HG03442 (cell line): ENCODE data around the gene CAMK2G.
A peak's percentile ranks its signal among the peaks of the same experiment; 100 is the strongest.
"Not testable (repeated sequence)": the region's sequence is repeated elsewhere in the genome, so short reads cannot be mapped to it uniquely, and the experiment has no call there.

ENCODE experiments used
- ATAC-seq: cut with Tn5 transposase; IDR thresholded peaks from one replicate; pipeline ENCODE4 v1.9.1; 2021; ENCODE audit warnings: mild to moderate bottlenecking, moderate library complexity; ENCODE audit not compliant: unreplicated experiment

CAMK2G gene

GRCh38 chr10:73798927-73799560, 75.3 kb downstream of the CAMK2G start:
- no peak for ATAC-seq

GRCh38 chr10:73798087-73798486, 76.3 kb downstream of the CAMK2G start:
- no peak for ATAC-seq

GRCh38 chr10:73797324-73798025, 76.9 kb downstream of the CAMK2G start:
- ATAC-seq: no peak

- ATAC-seq: no peak
Observed at GRCh38 chr10:73796766-73797165, 77.6 kb downstream of the CAMK2G start.

GRCh38 chr10:73796035-73796434, 78.3 kb downstream of the CAMK2G start:
- ATAC-seq: not testable (repeated sequence)

DNA sequence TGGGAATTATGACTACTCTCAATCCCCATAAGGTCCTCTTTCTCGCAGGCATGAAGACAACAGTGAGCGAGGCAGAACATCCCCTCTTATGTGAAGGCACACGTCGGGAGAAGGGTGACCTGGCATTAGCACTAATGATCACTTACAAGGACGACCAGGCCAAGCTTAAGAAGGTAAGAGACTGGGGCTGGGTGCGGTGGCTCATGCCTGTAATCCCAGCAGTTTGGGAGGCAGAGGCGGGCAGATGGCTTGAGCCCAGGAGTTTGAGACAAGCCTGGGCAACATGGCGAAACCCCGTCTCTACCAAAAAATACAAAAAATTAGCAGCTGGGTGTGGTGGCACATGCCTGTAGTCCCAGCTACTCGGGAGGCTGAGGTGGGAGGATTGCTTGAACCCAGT, 78.9 kb downstream of the CAMK2G start:
- ATAC-seq: not testable (repeated sequence)

GRCh38 chr10:73793456-73793855, 80.9 kb downstream of the CAMK2G start:
- no peak for ATAC-seq

DNA sequence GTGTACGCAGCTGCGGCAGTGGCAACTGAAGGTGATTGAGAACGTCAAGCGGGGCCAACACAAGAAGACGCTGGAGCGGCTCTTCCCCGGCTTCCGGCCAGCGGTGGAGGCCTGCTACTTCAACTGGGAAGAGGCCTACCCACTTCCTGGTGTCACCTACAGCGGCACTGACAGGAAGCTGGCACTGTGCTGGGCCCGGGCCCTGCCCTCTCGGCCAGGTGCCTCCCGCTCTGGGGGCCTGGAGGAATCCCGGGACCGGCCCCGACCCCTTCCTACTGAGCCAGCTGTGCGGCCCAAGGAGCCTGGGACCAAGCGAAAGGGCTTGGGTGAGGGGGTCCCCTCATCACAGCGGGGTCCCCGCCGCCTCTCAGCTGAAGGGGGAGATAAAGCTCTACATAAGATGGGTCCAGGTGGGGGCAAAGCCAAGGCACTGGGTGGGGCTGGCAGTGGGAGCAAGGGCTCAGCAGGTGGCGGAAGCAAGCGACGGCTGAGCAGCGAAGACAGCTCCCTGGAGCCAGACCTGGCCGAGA, 82.4 kb downstream of the CAMK2G start:
- no peak for ATAC-seq

- ATAC-seq: no peak
Observed at GRCh38 chr10:73790886-73791625, 83.3 kb downstream of the CAMK2G start.

GRCh38 chr10:73789659-73790055, 84.7 kb downstream of the CAMK2G start:
- ATAC-seq: no peak

DNA sequence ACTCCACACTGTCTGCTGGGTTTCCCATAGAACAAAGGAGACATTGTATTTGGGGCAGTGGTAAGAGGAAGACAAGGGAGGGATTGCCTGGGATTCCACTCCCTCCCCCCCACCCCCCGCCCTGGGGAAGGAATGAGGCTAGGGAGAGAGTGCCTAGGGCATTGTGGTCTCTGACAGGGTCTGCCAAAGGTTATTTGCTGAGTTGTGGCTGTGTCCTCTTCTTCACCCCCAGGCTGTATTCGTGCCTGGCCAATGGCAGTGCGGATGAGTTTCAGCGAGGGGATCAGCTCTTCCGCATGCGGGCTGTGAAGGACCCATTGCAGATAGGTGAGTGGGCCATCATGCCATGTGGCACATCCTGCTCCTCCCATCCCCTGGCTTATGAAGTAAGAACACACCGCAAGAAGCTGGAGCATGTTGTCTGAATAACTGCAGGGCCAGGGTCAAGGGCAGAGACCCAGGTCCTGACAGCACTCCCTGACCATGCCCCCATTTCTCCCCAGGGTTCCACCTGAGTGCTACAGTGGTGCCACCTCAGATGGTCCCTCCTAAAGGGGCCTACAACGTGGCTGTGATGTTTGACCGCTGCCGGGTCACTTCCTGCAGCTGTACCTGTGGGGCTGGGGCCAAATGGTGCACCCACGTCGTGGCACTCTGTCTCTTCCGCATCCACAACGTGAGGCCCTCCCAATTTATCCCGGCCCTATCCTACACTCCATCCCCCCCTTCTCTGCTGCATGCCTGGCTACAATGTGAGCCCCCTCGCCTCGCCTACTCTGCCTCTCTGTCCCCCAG, 85.3 kb downstream of the CAMK2G start:
- ATAC-seq: no peak

- not testable (repeated sequence) for ATAC-seq
Observed at GRCh38 chr10:73787031-73787800, 87.1 kb downstream of the CAMK2G start.

DNA sequence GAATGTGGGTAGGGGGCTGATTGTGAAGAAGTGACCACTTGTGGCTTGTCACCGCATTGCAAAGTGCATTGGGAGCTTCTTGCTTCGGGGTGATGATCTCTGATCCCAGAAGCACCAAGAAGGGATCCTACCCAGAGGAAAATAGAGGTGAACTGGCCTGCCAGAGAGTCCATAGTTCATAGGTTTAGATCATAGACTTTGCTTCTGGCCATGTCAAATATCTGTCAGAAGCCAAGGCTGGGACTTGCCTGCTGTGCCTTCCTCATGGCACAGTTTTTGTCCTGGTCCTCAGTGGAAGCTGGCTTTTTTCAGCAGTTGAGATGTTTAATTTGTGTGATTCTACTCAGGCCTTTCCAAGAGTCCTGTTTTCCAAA, 87.9 kb downstream of the CAMK2G start:
- ATAC-seq: no peak

DNA sequence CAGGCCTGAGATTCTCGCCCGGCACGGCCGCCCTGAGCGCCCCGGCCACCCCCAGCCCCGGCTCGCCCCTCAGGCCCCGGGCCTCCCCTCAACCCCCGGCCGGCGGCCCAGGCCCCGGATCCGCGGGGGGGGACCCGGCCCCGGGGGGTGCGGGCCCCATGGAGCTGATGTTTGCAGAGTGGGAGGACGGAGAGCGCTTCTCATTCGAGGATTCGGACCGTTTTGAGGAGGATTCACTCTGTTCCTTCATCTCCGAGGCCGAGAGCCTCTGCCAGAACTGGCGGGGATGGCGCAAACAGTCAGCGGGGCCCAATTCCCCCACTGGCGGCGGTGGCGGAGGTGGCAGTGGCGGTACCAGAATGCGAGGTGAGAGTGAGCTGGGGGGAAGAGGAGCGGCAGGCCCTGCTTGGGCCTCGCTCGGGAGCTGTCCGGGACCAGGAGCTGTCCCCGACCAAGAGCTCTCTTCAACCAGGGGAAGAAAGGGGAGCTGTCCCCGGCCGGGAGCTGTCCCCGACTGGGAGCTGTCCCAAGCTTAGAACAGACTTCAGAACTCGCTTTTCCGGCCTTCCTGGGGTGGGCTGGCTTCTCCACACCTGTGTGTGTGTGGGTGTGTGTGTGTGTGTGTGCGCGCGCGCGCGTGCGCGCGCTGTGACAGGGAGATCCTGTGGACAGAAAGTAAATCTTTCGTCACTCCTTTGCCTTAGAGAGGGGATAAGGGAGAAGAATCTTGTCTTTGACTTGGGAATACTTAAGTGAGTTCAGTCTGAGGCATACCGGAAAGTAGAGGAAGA, 88.4 kb downstream of the CAMK2G start:
- ATAC-seq: peak; percentile 16

GRCh38 chr10:73785211-73785720, 89.1 kb downstream of the CAMK2G start, which contains the start of gene ZSWIM8:
TSS of gene ZSWIM8 (plus strand) at chr10:73785606. CDS start at chr10:73785879, 273 bp downstream.
- ATAC-seq: peak; percentile 67

- no peak for ATAC-seq
Observed at GRCh38 chr10:73782749-73783085, 91.6 kb downstream of the CAMK2G start.

GRCh38 chr10:73781879-73782748, 92.2 kb downstream of the CAMK2G start, which contains the start of gene CHCHD1:
TSS of gene CHCHD1 (plus strand) at chr10:73782048. CDS start at chr10:73782076, 28 bp downstream.
- ATAC-seq: peak; percentile 54

DNA sequence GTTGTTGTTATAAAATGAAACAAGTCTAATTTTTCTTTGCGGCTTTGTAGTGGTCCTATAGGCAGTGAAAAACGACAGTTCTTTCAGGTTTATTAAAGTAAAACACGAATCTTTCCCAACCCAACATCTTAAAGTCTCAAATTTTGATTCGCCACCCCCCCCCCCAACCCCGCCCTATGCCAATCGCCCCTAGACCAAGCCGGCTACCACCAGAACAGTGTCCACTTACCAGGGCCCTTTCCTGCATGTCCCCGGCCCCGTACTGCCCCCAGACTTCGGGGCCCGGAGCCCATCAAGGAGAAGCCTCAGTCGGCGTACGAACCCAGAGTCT, 92.8 kb downstream of the CAMK2G start:
- no peak for ATAC-seq
